Hepatocyte (in vitro differentiated cells): ENCODE measurements around the gene KIF26B.

Experiments used
- EZH2 ChIP-seq: fragments of 200-600 bp; sonication (generic); IDR thresholded peaks from 2 replicates; pipeline ENCODE4 v1.6.1; 2016; ENCODE audit warnings: antibody characterized with exemption, mild to moderate bottlenecking, borderline replicate concordance
- EZH2phosphoT487 ChIP-seq: fragments of 200-600 bp; sonication (generic); IDR thresholded peaks from one replicate; pipeline ENCODE4 v1.6.1; 2018; ENCODE audit warnings: antibody characterized with exemption, mild to moderate bottlenecking, low read depth, moderate library complexity; ENCODE audit not compliant: unreplicated experiment, severe bottlenecking
- TF ChIP-seq, protein P1 (sequence below): fragments of 200-600 bp; sonication (generic); IDR thresholded peaks from 2 replicates; pipeline ENCODE4 v1.5.1; 2016; ENCODE audit warnings: antibody characterized with exemption, mild to moderate bottlenecking; ENCODE audit not compliant: poor library complexity

DNA sequence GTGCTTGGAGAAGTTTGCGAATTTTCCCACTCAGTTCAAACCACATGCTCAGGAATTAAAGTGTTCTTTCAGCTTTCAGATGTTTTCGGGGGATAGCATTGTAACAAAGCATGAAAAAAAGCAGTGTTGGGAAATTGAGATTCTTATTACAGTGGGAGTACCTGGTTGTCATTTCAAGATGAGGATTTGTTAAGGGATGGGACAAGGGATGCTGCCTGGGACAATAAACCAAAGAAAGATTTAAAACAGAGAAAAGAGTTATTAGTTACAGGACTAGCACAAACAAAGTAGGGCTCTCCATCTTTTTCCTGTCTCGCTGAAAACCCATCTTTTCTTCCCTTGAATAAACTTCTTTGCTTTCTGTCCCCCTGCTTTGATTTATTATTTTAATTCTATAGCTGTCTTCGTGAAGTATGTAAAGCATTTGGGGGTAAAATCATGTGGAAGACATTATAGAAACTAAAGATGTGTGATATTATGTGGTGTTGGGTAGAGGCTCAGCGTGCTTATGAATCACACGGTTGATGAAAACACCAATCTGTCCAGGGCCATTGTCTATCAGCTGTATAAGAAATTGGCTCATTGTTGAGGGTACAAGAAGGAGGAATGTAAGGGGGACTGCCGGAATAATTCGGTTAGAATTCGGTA, 277.6 kb downstream of the KIF26B start:
- TF ChIP-seq, protein P1, sequence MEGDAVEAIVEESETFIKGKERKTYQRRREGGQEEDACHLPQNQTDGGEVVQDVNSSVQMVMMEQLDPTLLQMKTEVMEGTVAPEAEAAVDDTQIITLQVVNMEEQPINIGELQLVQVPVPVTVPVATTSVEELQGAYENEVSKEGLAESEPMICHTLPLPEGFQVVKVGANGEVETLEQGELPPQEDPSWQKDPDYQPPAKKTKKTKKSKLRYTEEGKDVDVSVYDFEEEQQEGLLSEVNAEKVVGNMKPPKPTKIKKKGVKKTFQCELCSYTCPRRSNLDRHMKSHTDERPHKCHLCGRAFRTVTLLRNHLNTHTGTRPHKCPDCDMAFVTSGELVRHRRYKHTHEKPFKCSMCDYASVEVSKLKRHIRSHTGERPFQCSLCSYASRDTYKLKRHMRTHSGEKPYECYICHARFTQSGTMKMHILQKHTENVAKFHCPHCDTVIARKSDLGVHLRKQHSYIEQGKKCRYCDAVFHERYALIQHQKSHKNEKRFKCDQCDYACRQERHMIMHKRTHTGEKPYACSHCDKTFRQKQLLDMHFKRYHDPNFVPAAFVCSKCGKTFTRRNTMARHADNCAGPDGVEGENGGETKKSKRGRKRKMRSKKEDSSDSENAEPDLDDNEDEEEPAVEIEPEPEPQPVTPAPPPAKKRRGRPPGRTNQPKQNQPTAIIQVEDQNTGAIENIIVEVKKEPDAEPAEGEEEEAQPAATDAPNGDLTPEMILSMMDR: no peak
- TF ChIP-seq EZH2 (no peak), EZH2phosphoT487 (no peak)
